ENCODE data around the gene LIN52.

GRCh38 chr14:74244115-74244514 is 159.4 kb downstream of the LIN52 start:
- TF ChIP-seq EZH2phosphoT487 (IDR thresholded peaks at IDR 0.05; ENCODE audit: low read length), result no peak
- no peak for TF ChIP-seq CTCF (IDR thresholded peaks at IDR 0.05; ENCODE audit: low read length)

Measured in MM.1S (cell line).